ENCODE results near the gene SCAMP1. TPM values are rescaled to one million over a fixed set of nuclear protein-coding genes. Genes with fewer than 3 reads are reported as not detected.

SCAMP1 gene
- polyA plus RNA-seq, 1 of the 3 experiments (the other 2 are of a cell fraction), result 11.5 TPM

- POLR2A ChIA-PET, result no interaction called here
Measured at GRCh38 chr5:78487846-78488245, 127.4 kb downstream of the SCAMP1 start.

More at GRCh38 chr5:78487846-78488245, 127.4 kb downstream of the SCAMP1 start:
- Histone ChIP-seq H3K27ac (ENCODE audit: low read depth in 2 of 2, low read length in 1 of 2) (no peak overlapping the region), H3K4me3 (ENCODE audit: low read depth in 2 of 2, low read length in 1 of 2) (no peak overlapping the region), H2AFZ (ENCODE audit: low read depth) (no peak overlapping the region), H3K36me3 (replicated peaks in 1 of 2; ENCODE audit: control insufficient read depth in 1 of 2, insufficient read depth in 2 of 2, low read length in 1 of 2) (peaks cover 34 to 39% of the 10 kb centered on the region in 2 experiments), H3K9ac (no peak overlapping the region), H3K4me1 (ENCODE audit: control insufficient read depth in 1 of 2, insufficient read depth in 2 of 2, low read depth in 1 of 2, low read length in 1 of 2) (peaks cover 5 to 14% of the 10 kb centered on the region in 2 experiments; a peak in 1 of 4 replicates), H3K4me2 (no peak overlapping the region), H3F3A (replicated peaks; ENCODE audit: insufficient read depth) (peaks cover 11% of the 10 kb centered on the region), H3K27me3 (ENCODE audit: insufficient read depth) (no peaks in the 10 kb centered on the region), H3K9me3 (no peaks in the 10 kb centered on the region), H3K9me2 (no peaks in the 10 kb centered on the region), H4K20me1 (ENCODE audit: insufficient read depth) (no peaks in the 10 kb centered on the region), H3K79me2 (ENCODE audit: insufficient read depth) (peaks cover 50% of the 10 kb centered on the region)
- CTCF ChIA-PET, result interaction anchor here (0.8 to 2.0 kb wide), 5 partner anchors 9 to 50 kb away, joined by 3 to 10 read pairs (median 4); no protein-coding TSS in a partner anchor
- 93% methylated on average over 4 of the region's 4 CpGs for WGBS (ENCODE audit: low lambda C conversion rate)
- TF ChIP-seq RAD21 (IDR thresholded peaks at IDR 0.05; ENCODE audit: low read length) (no peak), SIN3A (IDR thresholded peaks at IDR 0.05; ENCODE audit: borderline replicate concordance, low read depth, low read length) (no peak), USF2 (IDR thresholded peaks at IDR 0.05; ENCODE audit: borderline replicate concordance, low read depth, low read length) (no peak), JUND (IDR thresholded peaks at IDR 0.05) (no peak), FOXJ3 (CRISPR knock-in tag; IDR thresholded peaks at IDR 0.05) (no peak), PBX3 (IDR thresholded peaks at IDR 0.05) (no peak), YY1 (IDR thresholded peaks at IDR 0.05; ENCODE audit: low read depth) (no peak), GATA2 (CRISPR knock-in tag; IDR thresholded peaks at IDR 0.05) (no peak), FOSL2 (IDR thresholded peaks at IDR 0.05; ENCODE audit: borderline replicate concordance, low read depth) (no peak), SMC3 (IDR thresholded peaks at IDR 0.05; ENCODE audit: low read depth, low read length) (no peak), RFX5 (IDR thresholded peaks at IDR 0.05; ENCODE audit: low read length) (no peak), MEF2A (IDR thresholded peaks at IDR 0.05; ENCODE audit: borderline replicate concordance, low read depth) (no peak), ELF1 (IDR thresholded peaks at IDR 0.05) (no peak), NRF1 (IDR thresholded peaks at IDR 0.05; ENCODE audit: low read depth, low read length) (no peak), TAF1 (IDR thresholded peaks at IDR 0.05; ENCODE audit: borderline replicate concordance, low read depth, low read length) (no peak), EP300 (IDR thresholded peaks at IDR 0.05; ENCODE audit: borderline replicate concordance in 1 of 2, low read depth in 1 of 2, low read length in 1 of 2) (no peak), TCF12 (IDR thresholded peaks at IDR 0.05) (no peak), FOXM1 (IDR thresholded peaks at IDR 0.05; ENCODE audit: low read depth) (no peak)
- TF ChIP-seq, protein P1, sequence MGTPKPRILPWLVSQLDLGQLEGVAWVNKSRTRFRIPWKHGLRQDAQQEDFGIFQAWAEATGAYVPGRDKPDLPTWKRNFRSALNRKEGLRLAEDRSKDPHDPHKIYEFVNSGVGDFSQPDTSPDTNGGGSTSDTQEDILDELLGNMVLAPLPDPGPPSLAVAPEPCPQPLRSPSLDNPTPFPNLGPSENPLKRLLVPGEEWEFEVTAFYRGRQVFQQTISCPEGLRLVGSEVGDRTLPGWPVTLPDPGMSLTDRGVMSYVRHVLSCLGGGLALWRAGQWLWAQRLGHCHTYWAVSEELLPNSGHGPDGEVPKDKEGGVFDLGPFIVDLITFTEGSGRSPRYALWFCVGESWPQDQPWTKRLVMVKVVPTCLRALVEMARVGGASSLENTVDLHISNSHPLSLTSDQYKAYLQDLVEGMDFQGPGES (IDR thresholded peaks at IDR 0.05; ENCODE audit: low read depth, low read length), result no peak
- TF ChIP-seq, protein P2, sequence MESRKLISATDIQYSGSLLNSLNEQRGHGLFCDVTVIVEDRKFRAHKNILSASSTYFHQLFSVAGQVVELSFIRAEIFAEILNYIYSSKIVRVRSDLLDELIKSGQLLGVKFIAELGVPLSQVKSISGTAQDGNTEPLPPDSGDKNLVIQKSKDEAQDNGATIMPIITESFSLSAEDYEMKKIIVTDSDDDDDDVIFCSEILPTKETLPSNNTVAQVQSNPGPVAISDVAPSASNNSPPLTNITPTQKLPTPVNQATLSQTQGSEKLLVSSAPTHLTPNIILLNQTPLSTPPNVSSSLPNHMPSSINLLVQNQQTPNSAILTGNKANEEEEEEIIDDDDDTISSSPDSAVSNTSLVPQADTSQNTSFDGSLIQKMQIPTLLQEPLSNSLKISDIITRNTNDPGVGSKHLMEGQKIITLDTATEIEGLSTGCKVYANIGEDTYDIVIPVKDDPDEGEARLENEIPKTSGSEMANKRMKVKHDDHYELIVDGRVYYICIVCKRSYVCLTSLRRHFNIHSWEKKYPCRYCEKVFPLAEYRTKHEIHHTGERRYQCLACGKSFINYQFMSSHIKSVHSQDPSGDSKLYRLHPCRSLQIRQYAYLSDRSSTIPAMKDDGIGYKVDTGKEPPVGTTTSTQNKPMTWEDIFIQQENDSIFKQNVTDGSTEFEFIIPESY (IDR thresholded peaks at IDR 0.05; ENCODE audit: borderline replicate concordance, low read depth), result no peak
- no peak for DNase-seq
